ENCODE data around the gene DCST1.

Gene DCST1

GRCh38 chr1:155069551-155070157 lies 36.0 kb downstream of the DCST1 start:
- TF ChIP-seq SPI1 (IDR thresholded peaks at IDR 0.05; ENCODE audit: low read depth, low read length): no peak
- TF ChIP-seq TAF1 (IDR thresholded peaks at IDR 0.05; ENCODE audit: low read depth, low read length): no peak
- TF ChIP-seq PAX5 (IDR thresholded peaks at IDR 0.05; ENCODE audit: insufficient read depth, low read length, severe bottlenecking): no peak
- no peak for TF ChIP-seq POU2F2 (IDR thresholded peaks at IDR 0.05; ENCODE audit: low read depth, low read length)
- TF ChIP-seq POLR2AphosphoS5 (IDR thresholded peaks at IDR 0.05; ENCODE audit: low read depth, low read length): no peak
- no peak for TF ChIP-seq POLR2A (IDR thresholded peaks at IDR 0.05; ENCODE audit: low read depth, low read length)
- FAIRE-seq (no peak), DNase-seq (ENCODE audit: insufficient read length, low spot score) (no peak)

- FAIRE-seq (no peak), DNase-seq (ENCODE audit: insufficient read length, low spot score) (no peak)
Measured at GRCh38 chr1:155070158-155070621, 36.6 kb downstream of the DCST1 start.

GRCh38 chr1:155070721-155071569 lies 37.3 kb downstream of the DCST1 start:
- TF ChIP-seq SPI1 (IDR thresholded peaks at IDR 0.05; ENCODE audit: low read depth, low read length) (no peak), POLR2AphosphoS5 (IDR thresholded peaks at IDR 0.05; ENCODE audit: low read depth, low read length) (no peak), POLR2A (IDR thresholded peaks at IDR 0.05; ENCODE audit: low read depth, low read length) (no peak), PAX5 (IDR thresholded peaks at IDR 0.05; ENCODE audit: insufficient read depth, low read length, severe bottlenecking) (no peak), TAF1 (IDR thresholded peaks at IDR 0.05; ENCODE audit: low read depth, low read length) (no peak), POU2F2 (IDR thresholded peaks at IDR 0.05; ENCODE audit: low read depth, low read length) (no peak)
- peak; percentile 77 for FAIRE-seq
- DNase-seq (ENCODE audit: insufficient read length, low spot score): peak; percentile 85

More at GRCh38 chr1:155070158-155070621, 36.6 kb downstream of the DCST1 start:
- TF ChIP-seq TAF1 (IDR thresholded peaks at IDR 0.05; ENCODE audit: low read depth, low read length) (no peak), POLR2A (IDR thresholded peaks at IDR 0.05; ENCODE audit: low read depth, low read length) (no peak), POLR2AphosphoS5 (IDR thresholded peaks at IDR 0.05; ENCODE audit: low read depth, low read length) (no peak), PAX5 (IDR thresholded peaks at IDR 0.05; ENCODE audit: insufficient read depth, low read length, severe bottlenecking) (no peak), SPI1 (IDR thresholded peaks at IDR 0.05; ENCODE audit: low read depth, low read length) (no peak), POU2F2 (IDR thresholded peaks at IDR 0.05; ENCODE audit: low read depth, low read length) (no peak)

GRCh38 chr1:155071701-155072100 lies 38.1 kb downstream of the DCST1 start:
- FAIRE-seq: no peak
- no peak for DNase-seq (ENCODE audit: insufficient read length, low spot score)
- no peak for TF ChIP-seq POLR2AphosphoS5 (IDR thresholded peaks at IDR 0.05; ENCODE audit: low read depth, low read length)
- no peak for TF ChIP-seq SPI1 (IDR thresholded peaks at IDR 0.05; ENCODE audit: low read depth, low read length)
- TF ChIP-seq TAF1 (IDR thresholded peaks at IDR 0.05; ENCODE audit: low read depth, low read length): no peak
- TF ChIP-seq PAX5 (IDR thresholded peaks at IDR 0.05; ENCODE audit: insufficient read depth, low read length, severe bottlenecking): no peak
- no peak for TF ChIP-seq POU2F2 (IDR thresholded peaks at IDR 0.05; ENCODE audit: low read depth, low read length)
- TF ChIP-seq POLR2A (IDR thresholded peaks at IDR 0.05; ENCODE audit: low read depth, low read length): no peak

GRCh38 chr1:155072531-155073289 lies 39.1 kb downstream of the DCST1 start:
- FAIRE-seq (no peak), DNase-seq (ENCODE audit: insufficient read length, low spot score) (no peak)
- no peak for TF ChIP-seq TAF1 (IDR thresholded peaks at IDR 0.05; ENCODE audit: low read depth, low read length)
- no peak for TF ChIP-seq POLR2A (IDR thresholded peaks at IDR 0.05; ENCODE audit: low read depth, low read length)
- no peak for TF ChIP-seq POLR2AphosphoS5 (IDR thresholded peaks at IDR 0.05; ENCODE audit: low read depth, low read length)
- TF ChIP-seq POU2F2 (IDR thresholded peaks at IDR 0.05; ENCODE audit: low read depth, low read length): no peak
- TF ChIP-seq PAX5 (IDR thresholded peaks at IDR 0.05; ENCODE audit: insufficient read depth, low read length, severe bottlenecking): no peak
- no peak for TF ChIP-seq SPI1 (IDR thresholded peaks at IDR 0.05; ENCODE audit: low read depth, low read length)

GRCh38 chr1:155073377-155074242 lies 40.0 kb downstream of the DCST1 start:
- no peak for FAIRE-seq
- no peak for TF ChIP-seq POLR2A (IDR thresholded peaks at IDR 0.05; ENCODE audit: low read depth, low read length)
- no peak for TF ChIP-seq TAF1 (IDR thresholded peaks at IDR 0.05; ENCODE audit: low read depth, low read length)
- no peak for TF ChIP-seq SPI1 (IDR thresholded peaks at IDR 0.05; ENCODE audit: low read depth, low read length)
- no peak for TF ChIP-seq POU2F2 (IDR thresholded peaks at IDR 0.05; ENCODE audit: low read depth, low read length)
- TF ChIP-seq PAX5 (IDR thresholded peaks at IDR 0.05; ENCODE audit: insufficient read depth, low read length, severe bottlenecking): no peak
- TF ChIP-seq POLR2AphosphoS5 (IDR thresholded peaks at IDR 0.05; ENCODE audit: low read depth, low read length): no peak
- no peak for DNase-seq (ENCODE audit: insufficient read length, low spot score)

GRCh38 chr1:155075535-155075934 lies 41.9 kb downstream of the DCST1 start:
- TF ChIP-seq SPI1 (IDR thresholded peaks at IDR 0.05; ENCODE audit: low read depth, low read length) (no peak), TAF1 (IDR thresholded peaks at IDR 0.05; ENCODE audit: low read depth, low read length) (no peak), POLR2AphosphoS5 (IDR thresholded peaks at IDR 0.05; ENCODE audit: low read depth, low read length) (no peak), POU2F2 (IDR thresholded peaks at IDR 0.05; ENCODE audit: low read depth, low read length) (no peak), POLR2A (IDR thresholded peaks at IDR 0.05; ENCODE audit: low read depth, low read length) (no peak), PAX5 (IDR thresholded peaks at IDR 0.05; ENCODE audit: insufficient read depth, low read length, severe bottlenecking) (no peak)
- no peak for FAIRE-seq
- no peak for DNase-seq (ENCODE audit: insufficient read length, low spot score)

- FAIRE-seq (no peak), DNase-seq (ENCODE audit: insufficient read length, low spot score) (no peak)
- TF ChIP-seq PAX5 (IDR thresholded peaks at IDR 0.05; ENCODE audit: insufficient read depth, low read length, severe bottlenecking): no peak
- TF ChIP-seq SPI1 (IDR thresholded peaks at IDR 0.05; ENCODE audit: low read depth, low read length): no peak
- no peak for TF ChIP-seq POU2F2 (IDR thresholded peaks at IDR 0.05; ENCODE audit: low read depth, low read length)
- no peak for TF ChIP-seq POLR2AphosphoS5 (IDR thresholded peaks at IDR 0.05; ENCODE audit: low read depth, low read length)
- no peak for TF ChIP-seq TAF1 (IDR thresholded peaks at IDR 0.05; ENCODE audit: low read depth, low read length)
- TF ChIP-seq POLR2A (IDR thresholded peaks at IDR 0.05; ENCODE audit: low read depth, low read length): no peak
Measured at GRCh38 chr1:155076371-155076770, 42.7 kb downstream of the DCST1 start.

All from GM12891 (cell line).